HepG2 (cell line): ENCODE measurements around the gene SDR39U1. TPM values are rescaled to one million over a fixed set of nuclear protein-coding genes. Genes with fewer than 3 reads are reported as not detected.

ENCODE experiments used
- ASH2L ChIP-seq: fragments of 300-600, 200-600 bp; sonication (generic); IDR thresholded peaks from 2 replicates; pipeline ENCODE4 v1.7.0; 2017; ENCODE audit warnings: low read depth, mild to moderate bottlenecking, moderate library complexity, mixed read lengths, low read length; ENCODE audit not compliant: insufficient read length
- DNMT3B ChIP-seq: conservative IDR thresholded peaks from 2 replicates; pipeline ENCODE4 v1.6.1; 2016; ENCODE audit warnings: missing biosample characterization, control low read depth
- HNRNPLL ChIP-seq: fragments of 200-400 bp; formaldehyde crosslinking; IDR thresholded peaks from 2 replicates; pipeline ENCODE4 v1.6.1; 2017; ENCODE audit warnings: mild to moderate bottlenecking, low read depth, low read length; ENCODE audit not compliant: poor library complexity, severe bottlenecking
- HOXA7 ChIP-seq: sonication (generic); formaldehyde crosslinking; IDR thresholded peaks from 2 replicates; pipeline ENCODE4 v1.8.1; 2022; ENCODE audit warnings: mild to moderate bottlenecking, missing genetic modification reagents, moderate library complexity
- PITX1 ChIP-seq: sonication (generic); formaldehyde crosslinking; IDR thresholded peaks from 2 replicates; pipeline ENCODE4 v1.5.1; 2020; ENCODE audit warnings: mild to moderate bottlenecking, missing genetic modification reagents
- REPIN1 ChIP-seq: sonication (generic); formaldehyde crosslinking; IDR thresholded peaks from 2 replicates; pipeline ENCODE4 v1.8.0; 2022; ENCODE audit warnings: missing genetic modification reagents, low read depth, mild to moderate bottlenecking, borderline replicate concordance
- SP1 ChIP-seq, 2 experiments: fragments of 450-650 bp in 1 of 2; sonication (generic) in 1 of 2; formaldehyde crosslinking in 1 of 2; IDR thresholded peaks; 2 replicates each; pipeline versions ENCODE4 v1.4.0 to v1.6.1; 2016 to 2020; ENCODE audit warnings: missing genetic modification reagents in 1 of 2
- TBL1XR1 ChIP-seq: fragments of 150-350 bp; IDR thresholded peaks from 2 replicates; pipeline ENCODE4 v1.6.1; 2014; ENCODE audit warnings: borderline replicate concordance, low read length; ENCODE audit not compliant: partially characterized antibody
- ZC3H13 ChIP-seq: sonication (generic); formaldehyde crosslinking; IDR thresholded peaks from 2 replicates; pipeline ENCODE4 v1.8.1; 2023; ENCODE audit warnings: mild to moderate bottlenecking, missing genetic modification reagents, moderate library complexity
- ZNF570 ChIP-seq: sonication (generic); formaldehyde crosslinking; IDR thresholded peaks from 2 replicates; pipeline ENCODE4 v1.4.0; 2020; ENCODE audit warnings: mild to moderate bottlenecking, missing genetic modification reagents, borderline replicate concordance
- ZNF747 ChIP-seq: sonication (generic); formaldehyde crosslinking; IDR thresholded peaks from 2 replicates; pipeline ENCODE4 v1.8.1; 2023; ENCODE audit warnings: missing genetic modification reagents, mild to moderate bottlenecking, borderline replicate concordance
- ZNF780A ChIP-seq: sonication (generic); formaldehyde crosslinking; IDR thresholded peaks from 2 replicates; pipeline ENCODE4 v1.8.0; 2022; ENCODE audit warnings: mild to moderate bottlenecking, missing genetic modification reagents, moderate library complexity
- ZSCAN12 ChIP-seq: sonication (generic); formaldehyde crosslinking; IDR thresholded peaks from 2 replicates; pipeline ENCODE4 v1.9.0; 2021; ENCODE audit warnings: mild to moderate bottlenecking, missing genetic modification reagents
- polyA plus RNA-seq, 8 experiments: library from polyadenylated mRNA; depleted of rRNA in 3 of 8; stranded (reverse) in 7 of 8; unstranded in 1 of 8; fragments of >200 nt; fragmentation: Illumina TruSeq in 4 of 8; extraction: Trizol in 4 of 8; gene quantifications; 2 replicates each; pipeline versions ENCODE4 v1.2.1 to v1.2.3, GENCODE V29; 2011 to 2016; ENCODE audit warnings: low read depth in 4 of 8, missing spikeins in 1 of 8, mixed read lengths in 1 of 8; ENCODE audit not compliant: insufficient read depth in 1 of 8
- total RNA-seq, 5 experiments: library from RNA; depleted of rRNA; stranded (reverse); fragments of >200 nt; fragmentation: Illumina TruSeq; extraction: Trizol; gene quantifications; 2 replicates each; pipeline ENCODE4 v1.2.3, GENCODE V29; 2016; ENCODE audit warnings: low read depth in 1 of 5
- TF ChIP-seq, protein P1 (sequence below), 2 experiments: sonication (generic) in 1 of 2; formaldehyde crosslinking in 1 of 2; IDR thresholded peaks; 2 replicates each; pipeline versions ENCODE4 v1.5.1 to v1.6.1; 2011 to 2020; ENCODE audit warnings: borderline replicate concordance in 1 of 2, low read depth in 1 of 2, low read length in 1 of 2, mild to moderate bottlenecking in 1 of 2, missing genetic modification reagents in 1 of 2, moderate library complexity in 1 of 2
- TF ChIP-seq, protein P2 (sequence below): IDR thresholded peaks from 2 replicates; pipeline ENCODE4 v1.4.0; 2020; ENCODE audit warnings: mild to moderate bottlenecking, missing genetic modification reagents
- TF ChIP-seq, protein P3 (sequence below): sonication (generic); formaldehyde crosslinking; IDR thresholded peaks from 2 replicates; pipeline ENCODE4 v1.4.0; 2020; ENCODE audit warnings: mild to moderate bottlenecking, missing genetic modification reagents
- TF ChIP-seq, protein P4 (sequence below): sonication (generic); formaldehyde crosslinking; IDR thresholded peaks from 2 replicates; pipeline ENCODE4 v1.5.0; 2020; ENCODE audit warnings: mild to moderate bottlenecking, missing genetic modification reagents, moderate library complexity

SDR39U1 gene
- total and polyA plus RNA-seq, 2 of the 13 experiments (the other 11 are each of a cell fraction or from before 2014, with no cell fraction given) = 34.4 to 129 TPM

DNA sequence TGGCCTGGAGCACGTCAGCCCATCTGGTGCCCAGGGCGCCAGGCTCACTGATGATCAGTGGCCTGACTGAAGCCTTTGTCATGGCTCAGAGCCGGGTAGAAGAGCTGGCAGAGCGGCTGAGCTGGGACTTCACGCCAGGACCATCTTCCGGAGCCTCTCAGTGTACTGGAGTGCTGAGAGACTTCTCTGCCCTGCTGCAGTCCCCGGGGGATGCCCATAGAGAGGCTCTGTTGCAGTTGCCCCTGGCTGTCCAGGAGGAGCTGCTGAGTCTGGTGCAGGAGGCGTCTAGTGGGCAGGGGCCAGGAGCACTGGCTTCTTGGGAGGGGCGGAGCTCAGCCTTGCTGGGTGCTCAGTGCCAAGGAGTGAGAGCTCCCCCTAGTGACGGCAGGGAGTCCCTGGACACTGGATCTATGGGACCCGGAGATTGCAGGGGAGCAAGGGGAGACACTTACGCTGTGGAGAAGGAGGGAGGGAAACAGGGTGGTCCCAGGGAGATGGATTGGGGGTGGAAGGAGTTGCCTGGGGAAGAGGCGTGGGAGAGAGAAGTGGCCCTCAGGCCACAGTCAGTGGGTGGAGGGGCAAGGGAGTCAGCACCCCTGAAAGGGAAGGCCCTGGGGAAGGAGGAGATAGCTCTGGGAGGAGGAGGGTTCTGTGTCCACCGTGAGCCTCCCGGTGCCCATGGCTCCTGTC, 10.9 kb downstream of the SDR39U1 start (continued):
- TF ChIP-seq, protein P1, sequence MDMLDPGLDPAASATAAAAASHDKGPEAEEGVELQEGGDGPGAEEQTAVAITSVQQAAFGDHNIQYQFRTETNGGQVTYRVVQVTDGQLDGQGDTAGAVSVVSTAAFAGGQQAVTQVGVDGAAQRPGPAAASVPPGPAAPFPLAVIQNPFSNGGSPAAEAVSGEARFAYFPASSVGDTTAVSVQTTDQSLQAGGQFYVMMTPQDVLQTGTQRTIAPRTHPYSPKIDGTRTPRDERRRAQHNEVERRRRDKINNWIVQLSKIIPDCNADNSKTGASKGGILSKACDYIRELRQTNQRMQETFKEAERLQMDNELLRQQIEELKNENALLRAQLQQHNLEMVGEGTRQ (IDR thresholded peaks at IDR 0.05; ENCODE audit: low read depth, low read length) = no peak
- TF ChIP-seq, protein P1 (CRISPR knock-in tag; IDR thresholded peaks at IDR 0.05; ENCODE audit: borderline replicate concordance) = no peak
- TF ChIP-seq HNRNPLL = peak; percentile 62
- TF ChIP-seq, protein P2, sequence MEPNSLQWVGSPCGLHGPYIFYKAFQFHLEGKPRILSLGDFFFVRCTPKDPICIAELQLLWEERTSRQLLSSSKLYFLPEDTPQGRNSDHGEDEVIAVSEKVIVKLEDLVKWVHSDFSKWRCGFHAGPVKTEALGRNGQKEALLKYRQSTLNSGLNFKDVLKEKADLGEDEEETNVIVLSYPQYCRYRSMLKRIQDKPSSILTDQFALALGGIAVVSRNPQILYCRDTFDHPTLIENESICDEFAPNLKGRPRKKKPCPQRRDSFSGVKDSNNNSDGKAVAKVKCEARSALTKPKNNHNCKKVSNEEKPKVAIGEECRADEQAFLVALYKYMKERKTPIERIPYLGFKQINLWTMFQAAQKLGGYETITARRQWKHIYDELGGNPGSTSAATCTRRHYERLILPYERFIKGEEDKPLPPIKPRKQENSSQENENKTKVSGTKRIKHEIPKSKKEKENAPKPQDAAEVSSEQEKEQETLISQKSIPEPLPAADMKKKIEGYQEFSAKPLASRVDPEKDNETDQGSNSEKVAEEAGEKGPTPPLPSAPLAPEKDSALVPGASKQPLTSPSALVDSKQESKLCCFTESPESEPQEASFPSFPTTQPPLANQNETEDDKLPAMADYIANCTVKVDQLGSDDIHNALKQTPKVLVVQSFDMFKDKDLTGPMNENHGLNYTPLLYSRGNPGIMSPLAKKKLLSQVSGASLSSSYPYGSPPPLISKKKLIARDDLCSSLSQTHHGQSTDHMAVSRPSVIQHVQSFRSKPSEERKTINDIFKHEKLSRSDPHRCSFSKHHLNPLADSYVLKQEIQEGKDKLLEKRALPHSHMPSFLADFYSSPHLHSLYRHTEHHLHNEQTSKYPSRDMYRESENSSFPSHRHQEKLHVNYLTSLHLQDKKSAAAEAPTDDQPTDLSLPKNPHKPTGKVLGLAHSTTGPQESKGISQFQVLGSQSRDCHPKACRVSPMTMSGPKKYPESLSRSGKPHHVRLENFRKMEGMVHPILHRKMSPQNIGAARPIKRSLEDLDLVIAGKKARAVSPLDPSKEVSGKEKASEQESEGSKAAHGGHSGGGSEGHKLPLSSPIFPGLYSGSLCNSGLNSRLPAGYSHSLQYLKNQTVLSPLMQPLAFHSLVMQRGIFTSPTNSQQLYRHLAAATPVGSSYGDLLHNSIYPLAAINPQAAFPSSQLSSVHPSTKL = no peak; the same call in 1 of the 2 replicates
- no peak for TF ChIP-seq ZNF570 (CRISPR knock-in tag)
- TF ChIP-seq HOXA7 (CRISPR knock-in tag) = no peak
- TF ChIP-seq TBL1XR1 = peak; percentile 37
- TF ChIP-seq PITX1 (CRISPR knock-in tag) = peak; percentile 82; the same call in 1 of the 2 replicates
- TF ChIP-seq, protein P3, sequence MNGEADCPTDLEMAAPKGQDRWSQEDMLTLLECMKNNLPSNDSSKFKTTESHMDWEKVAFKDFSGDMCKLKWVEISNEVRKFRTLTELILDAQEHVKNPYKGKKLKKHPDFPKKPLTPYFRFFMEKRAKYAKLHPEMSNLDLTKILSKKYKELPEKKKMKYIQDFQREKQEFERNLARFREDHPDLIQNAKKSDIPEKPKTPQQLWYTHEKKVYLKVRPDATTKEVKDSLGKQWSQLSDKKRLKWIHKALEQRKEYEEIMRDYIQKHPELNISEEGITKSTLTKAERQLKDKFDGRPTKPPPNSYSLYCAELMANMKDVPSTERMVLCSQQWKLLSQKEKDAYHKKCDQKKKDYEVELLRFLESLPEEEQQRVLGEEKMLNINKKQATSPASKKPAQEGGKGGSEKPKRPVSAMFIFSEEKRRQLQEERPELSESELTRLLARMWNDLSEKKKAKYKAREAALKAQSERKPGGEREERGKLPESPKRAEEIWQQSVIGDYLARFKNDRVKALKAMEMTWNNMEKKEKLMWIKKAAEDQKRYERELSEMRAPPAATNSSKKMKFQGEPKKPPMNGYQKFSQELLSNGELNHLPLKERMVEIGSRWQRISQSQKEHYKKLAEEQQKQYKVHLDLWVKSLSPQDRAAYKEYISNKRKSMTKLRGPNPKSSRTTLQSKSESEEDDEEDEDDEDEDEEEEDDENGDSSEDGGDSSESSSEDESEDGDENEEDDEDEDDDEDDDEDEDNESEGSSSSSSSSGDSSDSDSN (CRISPR knock-in tag) = peak; percentile 70; the same call in 1 of the 2 replicates
- TF ChIP-seq ASH2L = no peak
- no peak for TF ChIP-seq SP1 (IDR thresholded peaks at IDR 0.05)
- peak; percentile 88 for TF ChIP-seq SP1 (CRISPR knock-in tag; IDR thresholded peaks at IDR 0.05)
- no peak for TF ChIP-seq ZSCAN12 (CRISPR knock-in tag)
- 0 out of 2 replicates have a peak, but pooled peaks have one; percentile 11 for TF ChIP-seq ZNF747 (CRISPR knock-in tag)
- TF ChIP-seq REPIN1 = peak; percentile 81
- TF ChIP-seq ZNF780A (CRISPR knock-in tag) = peak; percentile 68; the same call in 1 of the 2 replicates
- TF ChIP-seq ZC3H13 (CRISPR knock-in tag) = peak; percentile 97
- TF ChIP-seq, protein P4, sequence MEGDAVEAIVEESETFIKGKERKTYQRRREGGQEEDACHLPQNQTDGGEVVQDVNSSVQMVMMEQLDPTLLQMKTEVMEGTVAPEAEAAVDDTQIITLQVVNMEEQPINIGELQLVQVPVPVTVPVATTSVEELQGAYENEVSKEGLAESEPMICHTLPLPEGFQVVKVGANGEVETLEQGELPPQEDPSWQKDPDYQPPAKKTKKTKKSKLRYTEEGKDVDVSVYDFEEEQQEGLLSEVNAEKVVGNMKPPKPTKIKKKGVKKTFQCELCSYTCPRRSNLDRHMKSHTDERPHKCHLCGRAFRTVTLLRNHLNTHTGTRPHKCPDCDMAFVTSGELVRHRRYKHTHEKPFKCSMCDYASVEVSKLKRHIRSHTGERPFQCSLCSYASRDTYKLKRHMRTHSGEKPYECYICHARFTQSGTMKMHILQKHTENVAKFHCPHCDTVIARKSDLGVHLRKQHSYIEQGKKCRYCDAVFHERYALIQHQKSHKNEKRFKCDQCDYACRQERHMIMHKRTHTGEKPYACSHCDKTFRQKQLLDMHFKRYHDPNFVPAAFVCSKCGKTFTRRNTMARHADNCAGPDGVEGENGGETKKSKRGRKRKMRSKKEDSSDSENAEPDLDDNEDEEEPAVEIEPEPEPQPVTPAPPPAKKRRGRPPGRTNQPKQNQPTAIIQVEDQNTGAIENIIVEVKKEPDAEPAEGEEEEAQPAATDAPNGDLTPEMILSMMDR (CRISPR knock-in tag) = peak; percentile 100
- TF ChIP-seq DNMT3B (CRISPR knock-in tag) = peak; percentile 89; the same call in 1 of the 2 replicates
